Ecto neural progenitor cell (in vitro differentiated cells): ENCODE data around the gene MX2.
A peak's percentile ranks its signal among the peaks of the same experiment; 100 is the strongest.
"Not testable (repeated sequence)": the region's sequence is repeated elsewhere in the genome, so short reads cannot be mapped to it uniquely, and the experiment has no call there.

Experiments used
- DNase-seq: peaks from one replicate; pipeline ENCODE4 v3.0.0-alpha.2; 2018; ENCODE audit warnings: low spot score

The MX2 gene

GRCh38 chr21:41342035-41342434 is 19.8 kb upstream of the MX2 start:
- DNase-seq, result no peak

GRCh38 chr21:41344146-41344545 is 17.7 kb upstream of the MX2 start:
- DNase-seq, result no peak

GRCh38 chr21:41345356-41345755 is 16.5 kb upstream of the MX2 start:
- no peak for DNase-seq

- no peak for DNase-seq
Measured at GRCh38 chr21:41345934-41346685, 15.7 kb upstream of the MX2 start.

GRCh38 chr21:41346758-41347157 is 15.1 kb upstream of the MX2 start:
- DNase-seq, result no peak

- DNase-seq, result no peak
Measured at GRCh38 chr21:41348434-41348833, 13.4 kb upstream of the MX2 start.

- no peak for DNase-seq
Measured at GRCh38 chr21:41349126-41349525, 12.7 kb upstream of the MX2 start.

- DNase-seq, result no peak
Measured at GRCh38 chr21:41349619-41350390, 12.0 kb upstream of the MX2 start.

GRCh38 chr21:41350436-41351155 is 11.2 kb upstream of the MX2 start:
- no peak for DNase-seq

GRCh38 chr21:41357546-41357945 is 4.3 kb upstream of the MX2 start:
- no peak for DNase-seq

GRCh38 chr21:41358193-41359166 is 3.3 kb upstream of the MX2 start:
- DNase-seq, result peak; percentile 40

- peak; percentile 55 for DNase-seq
Measured at GRCh38 chr21:41359286-41359685, 2.5 kb upstream of the MX2 start.

- not testable (repeated sequence) for DNase-seq
Measured at GRCh38 chr21:41359754-41360071, 2.1 kb upstream of the MX2 start.

GRCh38 chr21:41360072-41360821 is 1.6 kb upstream of the MX2 start:
- DNase-seq, result peak; percentile 58

- DNase-seq, result peak; percentile 29
Measured at GRCh38 chr21:41361053-41361785, 608 bp upstream of the MX2 start.

GRCh38 chr21:41362605-41363369 is 960 bp downstream of the MX2 start:
- no peak for DNase-seq

- no peak for DNase-seq
Measured at GRCh38 chr21:41363370-41364270, 1.8 kb downstream of the MX2 start.

- no peak for DNase-seq
Measured at GRCh38 chr21:41364308-41364707, 2.5 kb downstream of the MX2 start.
